Measurements from ENCODE around the gene FABP7.
"Not testable (repeated sequence)": the region's sequence is repeated elsewhere in the genome, so short reads cannot be mapped to it uniquely, and the experiment has no call there.

GRCh38 chr6:122744856-122745255, 34.7 kb upstream of the FABP7 start:
- TF ChIP-seq, protein P1, sequence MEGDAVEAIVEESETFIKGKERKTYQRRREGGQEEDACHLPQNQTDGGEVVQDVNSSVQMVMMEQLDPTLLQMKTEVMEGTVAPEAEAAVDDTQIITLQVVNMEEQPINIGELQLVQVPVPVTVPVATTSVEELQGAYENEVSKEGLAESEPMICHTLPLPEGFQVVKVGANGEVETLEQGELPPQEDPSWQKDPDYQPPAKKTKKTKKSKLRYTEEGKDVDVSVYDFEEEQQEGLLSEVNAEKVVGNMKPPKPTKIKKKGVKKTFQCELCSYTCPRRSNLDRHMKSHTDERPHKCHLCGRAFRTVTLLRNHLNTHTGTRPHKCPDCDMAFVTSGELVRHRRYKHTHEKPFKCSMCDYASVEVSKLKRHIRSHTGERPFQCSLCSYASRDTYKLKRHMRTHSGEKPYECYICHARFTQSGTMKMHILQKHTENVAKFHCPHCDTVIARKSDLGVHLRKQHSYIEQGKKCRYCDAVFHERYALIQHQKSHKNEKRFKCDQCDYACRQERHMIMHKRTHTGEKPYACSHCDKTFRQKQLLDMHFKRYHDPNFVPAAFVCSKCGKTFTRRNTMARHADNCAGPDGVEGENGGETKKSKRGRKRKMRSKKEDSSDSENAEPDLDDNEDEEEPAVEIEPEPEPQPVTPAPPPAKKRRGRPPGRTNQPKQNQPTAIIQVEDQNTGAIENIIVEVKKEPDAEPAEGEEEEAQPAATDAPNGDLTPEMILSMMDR (IDR thresholded peaks at IDR 0.05), result not testable (repeated sequence)
- not testable (repeated sequence) for TF ChIP-seq POLR2AphosphoS5, POLR2A (IDR thresholded peaks at IDR 0.05)
